ENCODE data around the gene NR2E3.

DNA sequence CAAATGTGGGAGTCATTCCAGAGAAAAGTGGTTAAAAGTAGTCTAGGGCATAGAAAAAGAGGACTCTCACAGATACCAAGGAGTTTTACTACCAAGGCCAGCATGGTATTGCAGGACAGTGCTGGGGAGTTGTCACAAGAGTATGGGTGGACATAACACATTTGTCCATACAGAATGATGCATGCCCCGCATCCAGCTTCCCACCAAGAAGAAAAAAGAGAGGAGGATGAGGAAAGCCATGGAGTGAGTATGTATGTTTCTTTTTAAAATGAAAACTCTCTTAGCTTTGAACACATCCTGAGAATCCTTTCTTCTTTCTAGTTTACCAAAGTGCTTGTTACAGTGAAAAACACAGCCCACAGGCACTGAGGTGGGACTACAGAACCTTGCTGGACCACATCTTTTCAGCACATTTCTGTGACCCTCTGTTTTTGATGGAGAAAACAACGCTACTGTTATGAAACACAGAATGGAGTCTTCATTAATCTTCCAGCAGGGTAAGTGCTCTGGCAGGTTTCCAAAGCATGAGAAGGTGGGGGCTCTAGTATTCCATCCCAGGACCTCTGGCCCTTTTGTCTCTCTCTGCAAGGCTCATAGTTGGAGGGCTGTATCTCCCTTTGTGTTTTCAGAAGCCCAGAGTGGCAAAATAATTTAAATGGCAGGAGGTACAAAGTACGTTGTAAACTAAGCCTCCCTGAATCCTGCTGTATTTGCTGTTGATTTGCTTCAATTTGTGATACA lies 12.7 kb downstream of the NR2E3 start:
- TF ChIP-seq, protein P1, sequence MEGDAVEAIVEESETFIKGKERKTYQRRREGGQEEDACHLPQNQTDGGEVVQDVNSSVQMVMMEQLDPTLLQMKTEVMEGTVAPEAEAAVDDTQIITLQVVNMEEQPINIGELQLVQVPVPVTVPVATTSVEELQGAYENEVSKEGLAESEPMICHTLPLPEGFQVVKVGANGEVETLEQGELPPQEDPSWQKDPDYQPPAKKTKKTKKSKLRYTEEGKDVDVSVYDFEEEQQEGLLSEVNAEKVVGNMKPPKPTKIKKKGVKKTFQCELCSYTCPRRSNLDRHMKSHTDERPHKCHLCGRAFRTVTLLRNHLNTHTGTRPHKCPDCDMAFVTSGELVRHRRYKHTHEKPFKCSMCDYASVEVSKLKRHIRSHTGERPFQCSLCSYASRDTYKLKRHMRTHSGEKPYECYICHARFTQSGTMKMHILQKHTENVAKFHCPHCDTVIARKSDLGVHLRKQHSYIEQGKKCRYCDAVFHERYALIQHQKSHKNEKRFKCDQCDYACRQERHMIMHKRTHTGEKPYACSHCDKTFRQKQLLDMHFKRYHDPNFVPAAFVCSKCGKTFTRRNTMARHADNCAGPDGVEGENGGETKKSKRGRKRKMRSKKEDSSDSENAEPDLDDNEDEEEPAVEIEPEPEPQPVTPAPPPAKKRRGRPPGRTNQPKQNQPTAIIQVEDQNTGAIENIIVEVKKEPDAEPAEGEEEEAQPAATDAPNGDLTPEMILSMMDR (IDR thresholded peaks at IDR 0.05): no peak
- no peak for TF ChIP-seq POLR2A (IDR thresholded peaks at IDR 0.05)

Data from sigmoid colon (tissue), 3 donors.